ENCODE measurements around the gene GTF3C2.
A peak's percentile ranks its signal among the peaks of the same experiment; 100 is the strongest.

Gene GTF3C2

GRCh38 chr2:27381577-27382181 is 25.1 kb upstream of the GTF3C2 start:
- DNase-seq (ENCODE audit: low read depth): no peak
- no peak overlapping the region for H3K4me3 ChIP-seq (ENCODE audit: low read length)
- no peak for TF ChIP-seq CTCF (conservative IDR thresholded peaks at IDR 0.05; ENCODE audit: low read length)

- no peak for TF ChIP-seq CTCF (conservative IDR thresholded peaks at IDR 0.05; ENCODE audit: low read length)
- peak; percentile 93 for DNase-seq (ENCODE audit: low read depth)
- H3K4me3 ChIP-seq (ENCODE audit: low read length): peak within 1 kb of the TSS; percentile 91
These were observed 24.3 kb upstream of the GTF3C2 start, which contains the start of gene ZNF513 for GRCh38 chr2:27380626-27381545. TSS of gene ZNF513 (minus strand) at chr2:27380734. CDS start at chr2:27380526, 208 bp downstream.

GRCh38 chr2:27379836-27380625 is 23.5 kb upstream of the GTF3C2 start:
- H3K4me3 ChIP-seq (ENCODE audit: low read length): peak overlapping the region; percentile 91
- peak; percentile 27 for DNase-seq (ENCODE audit: low read depth)
- no peak for TF ChIP-seq CTCF (conservative IDR thresholded peaks at IDR 0.05; ENCODE audit: low read length)

GRCh38 chr2:27379383-27379835 is 22.8 kb upstream of the GTF3C2 start:
- H3K4me3 ChIP-seq (ENCODE audit: low read length): peak overlapping the region; percentile 91
- no peak for DNase-seq (ENCODE audit: low read depth)
- TF ChIP-seq CTCF (conservative IDR thresholded peaks at IDR 0.05; ENCODE audit: low read length): no peak

- DNase-seq (ENCODE audit: low read depth): no peak
- H3K4me3 ChIP-seq (ENCODE audit: low read length): no peak overlapping the region
- no peak for TF ChIP-seq CTCF (conservative IDR thresholded peaks at IDR 0.05; ENCODE audit: low read length)
These were observed 22.3 kb upstream of the GTF3C2 start for GRCh38 chr2:27378809-27379290.

- peak; percentile 27 for DNase-seq (ENCODE audit: low read depth)
- peak; percentile 13; the same call in 1 of the 2 replicates for TF ChIP-seq CTCF (conservative IDR thresholded peaks at IDR 0.05; ENCODE audit: low read length)
- no peak overlapping the region for H3K4me3 ChIP-seq (ENCODE audit: low read length)
These were observed 21.7 kb upstream of the GTF3C2 start for GRCh38 chr2:27378096-27378808.
